ENCODE data around the gene CBR3.
"Not testable (repeated sequence)": the region's sequence is repeated elsewhere in the genome, so short reads cannot be mapped to it uniquely, and the experiment has no call there.

CBR3 gene

DNA sequence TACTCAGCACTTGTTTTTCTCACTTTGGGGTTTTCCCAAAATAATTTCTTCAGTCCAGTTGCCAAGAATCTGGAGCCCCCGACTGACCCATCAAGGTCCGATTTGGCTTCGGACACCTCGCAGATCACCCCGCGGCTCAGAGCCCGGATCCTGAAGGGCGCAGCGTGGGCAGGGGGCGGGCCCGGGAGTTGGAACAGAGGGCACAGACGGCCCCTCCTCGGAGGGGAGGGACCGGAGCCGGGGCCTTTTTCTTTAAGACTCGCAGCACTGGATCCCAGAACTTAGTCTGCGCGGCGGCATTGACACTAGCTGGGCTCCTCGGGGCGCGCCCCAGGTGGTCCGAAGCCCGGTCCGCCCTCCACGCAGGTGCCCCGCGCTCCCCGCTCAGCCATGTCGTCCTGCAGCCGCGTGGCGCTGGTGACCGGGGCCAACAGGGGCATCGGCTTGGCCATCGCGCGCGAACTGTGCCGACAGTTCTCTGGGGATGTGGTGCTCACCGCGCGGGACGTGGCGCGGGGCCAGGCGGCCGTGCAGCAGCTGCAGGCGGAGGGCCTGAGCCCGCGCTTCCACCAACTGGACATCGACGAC lies at the start of gene CBR3:
CBR3 (plus strand) TSS at position 277 of the 588 bp plus-strand sequence; CDS start at position 391, 114 bp downstream.
- DNase-seq (ENCODE audit: low spot score) = peak; percentile 79

DNA sequence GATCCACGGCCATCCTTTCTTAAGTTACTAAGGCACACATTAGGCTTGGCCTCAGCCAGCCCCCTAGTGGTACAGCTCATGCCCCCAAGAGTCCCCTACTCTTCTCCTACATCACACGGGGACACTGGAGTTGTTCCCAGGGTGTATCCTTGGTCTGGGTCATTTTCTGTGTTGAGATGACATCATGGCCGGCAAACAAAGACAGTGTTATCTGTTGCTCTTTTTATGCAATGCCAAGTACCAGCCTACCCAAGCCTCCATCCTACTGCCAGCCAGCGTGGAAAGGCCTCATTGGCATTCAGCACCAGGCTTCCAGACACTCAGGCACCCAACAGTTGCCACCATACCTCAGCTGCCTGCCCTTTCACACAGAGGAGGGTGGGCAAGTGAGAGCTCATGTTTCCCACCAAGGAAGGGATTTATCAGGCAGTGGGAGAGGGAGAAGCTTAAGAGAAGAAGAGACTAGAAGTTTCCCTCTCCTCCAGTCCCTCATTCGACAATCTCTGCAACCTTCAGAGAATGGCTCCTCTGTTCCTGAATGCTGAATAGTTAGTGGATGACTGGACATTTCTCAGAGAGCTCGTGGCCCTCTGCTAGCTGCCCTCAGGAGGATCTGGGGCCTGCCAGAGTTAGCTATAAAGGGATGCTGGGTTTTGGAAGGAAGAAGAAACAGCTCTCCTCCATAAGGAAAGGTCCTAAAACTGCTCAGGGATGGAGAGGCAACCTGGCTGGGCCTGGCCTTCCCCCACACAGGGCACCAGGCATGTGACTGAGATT lies 47.3 kb upstream of the CBR3 start:
- no peak for DNase-seq (ENCODE audit: low spot score)

DNA sequence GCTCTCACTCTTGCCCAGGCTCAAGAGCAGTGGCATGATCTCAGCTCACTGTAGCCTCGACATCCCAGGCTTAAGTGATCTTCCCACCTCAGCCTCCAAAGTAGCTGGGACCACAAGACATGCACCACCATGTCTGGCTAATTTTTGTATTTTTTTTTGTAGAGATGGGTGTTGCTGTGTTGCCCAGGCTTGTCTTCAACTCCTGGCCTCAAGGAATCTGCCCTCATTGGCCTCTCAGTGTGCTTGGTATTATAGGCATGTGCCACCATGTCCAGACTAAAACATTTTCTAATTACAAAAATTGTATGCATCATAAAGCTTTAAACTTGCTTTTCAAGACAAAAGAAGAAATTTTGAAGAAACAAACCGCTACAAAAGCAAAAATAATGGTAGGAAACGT lies 44.9 kb upstream of the CBR3 start:
- no peak for DNase-seq (ENCODE audit: low spot score)

DNA sequence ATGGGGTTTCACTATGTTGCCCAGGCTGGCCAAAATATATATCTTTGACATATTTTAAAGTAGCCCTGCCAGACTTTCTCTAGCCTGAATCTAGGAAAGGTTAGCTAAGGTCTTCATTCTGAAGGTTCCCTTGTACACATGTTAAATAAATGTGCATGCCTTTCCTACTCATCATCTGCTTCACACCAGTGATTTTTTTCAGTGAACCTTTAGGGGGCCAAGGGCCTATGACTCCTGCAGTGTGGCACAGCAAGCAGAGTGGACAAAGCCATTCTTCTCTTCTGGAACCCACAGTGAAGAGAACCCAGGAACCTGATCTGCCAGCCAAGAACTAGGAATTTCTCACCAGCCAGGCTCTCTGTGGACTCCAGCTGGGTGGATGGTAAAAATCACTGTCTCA lies 42.2 kb upstream of the CBR3 start:
- no peak for DNase-seq (ENCODE audit: low spot score)

DNA sequence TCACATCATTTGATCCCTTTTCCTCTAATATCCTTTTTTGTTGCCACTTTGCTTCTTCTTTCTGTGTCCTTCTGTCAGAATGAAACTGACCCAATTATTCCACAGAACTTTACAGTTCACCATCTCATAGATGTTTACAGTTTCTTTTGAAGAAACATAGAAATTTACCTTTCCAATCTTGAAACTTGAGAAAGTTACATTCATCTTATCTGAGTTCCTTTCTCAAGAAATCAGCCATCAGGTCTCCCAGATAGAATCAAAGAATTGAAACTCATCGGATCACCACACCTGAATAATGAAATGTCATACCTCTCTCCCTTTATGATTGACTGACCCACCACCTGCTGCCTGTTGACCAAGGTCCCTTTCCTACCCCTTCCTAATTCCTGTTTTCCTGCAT lies 41.4 kb upstream of the CBR3 start:
- DNase-seq (ENCODE audit: low spot score) = no peak

DNA sequence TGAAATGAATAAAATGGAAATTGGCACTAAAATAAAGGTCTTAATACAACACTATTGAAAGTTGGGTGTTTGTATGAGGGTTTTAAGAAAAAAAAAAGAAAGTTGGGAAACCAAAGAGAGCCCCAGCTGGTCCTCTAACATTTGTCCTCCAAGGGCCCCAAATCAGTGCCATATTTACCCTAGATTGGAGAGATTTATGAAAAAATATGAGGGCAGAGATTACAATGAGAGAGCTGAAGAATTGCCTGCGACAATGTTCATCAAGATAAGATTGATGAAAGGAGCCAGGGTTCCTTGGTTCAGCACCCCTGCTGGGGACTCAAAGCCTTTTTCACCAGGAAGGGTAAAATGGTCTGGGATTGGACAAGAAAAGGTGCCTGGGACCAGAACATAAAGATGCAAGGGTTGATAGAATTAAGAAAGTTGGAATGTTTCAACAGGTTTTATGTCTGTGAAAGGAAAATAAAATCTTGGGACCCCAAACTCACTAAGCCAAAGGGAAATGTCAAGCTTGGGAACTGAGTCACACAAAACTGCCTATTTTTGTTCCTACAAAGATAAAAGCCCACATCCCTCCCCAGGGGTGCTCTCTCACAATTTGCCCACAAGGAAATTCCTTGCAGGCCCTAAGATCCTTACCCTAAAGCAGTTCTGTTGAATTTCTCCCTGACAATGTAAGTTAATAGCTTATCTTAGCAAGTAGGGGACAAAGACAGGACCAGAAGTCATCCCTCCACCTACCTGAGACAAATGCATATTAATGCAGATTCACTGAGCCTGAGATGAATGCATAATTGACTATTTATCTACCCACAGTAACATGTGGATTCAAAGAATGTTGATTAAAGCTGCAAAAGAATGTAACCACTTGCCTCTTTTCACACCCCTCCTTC lies 38.2 kb upstream of the CBR3 start:
- no peak for DNase-seq (ENCODE audit: low spot score)

DNA sequence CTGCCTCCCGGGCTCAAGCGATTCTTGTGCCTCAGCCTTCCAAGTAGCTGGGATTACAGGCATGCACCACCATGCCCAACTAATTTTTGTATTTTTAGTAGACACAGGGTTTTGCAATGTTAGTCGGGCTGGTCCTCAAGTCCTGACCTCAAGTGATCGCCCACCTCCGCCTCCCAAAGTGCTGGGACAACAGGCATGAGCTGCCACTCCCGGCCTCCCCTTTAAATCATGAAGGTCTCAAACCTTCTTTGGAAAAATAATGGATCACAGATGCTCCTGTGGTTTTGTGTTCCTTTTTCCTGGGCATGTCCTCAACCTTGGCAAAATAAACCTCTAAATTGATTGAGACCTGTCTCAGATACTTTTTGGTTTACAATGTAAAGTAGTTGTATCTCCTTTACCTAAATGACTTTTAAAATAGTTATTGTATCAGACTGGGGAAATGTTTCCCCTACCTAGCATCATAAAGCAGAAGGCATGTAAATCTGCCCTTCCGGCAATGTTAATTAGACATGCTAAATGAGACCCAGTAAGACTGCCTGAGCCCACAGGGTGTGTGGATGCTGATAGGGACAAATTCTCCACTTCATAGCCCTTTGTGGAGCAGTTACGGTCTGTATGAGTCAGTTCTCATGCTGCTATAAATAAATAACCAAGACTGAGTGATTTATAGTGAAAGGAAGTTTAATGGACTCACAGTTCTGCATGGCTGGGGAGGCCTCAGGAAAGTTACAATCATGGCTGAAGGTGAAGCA lies 37.3 kb upstream of the CBR3 start:
- DNase-seq (ENCODE audit: low spot score) = no peak

DNA sequence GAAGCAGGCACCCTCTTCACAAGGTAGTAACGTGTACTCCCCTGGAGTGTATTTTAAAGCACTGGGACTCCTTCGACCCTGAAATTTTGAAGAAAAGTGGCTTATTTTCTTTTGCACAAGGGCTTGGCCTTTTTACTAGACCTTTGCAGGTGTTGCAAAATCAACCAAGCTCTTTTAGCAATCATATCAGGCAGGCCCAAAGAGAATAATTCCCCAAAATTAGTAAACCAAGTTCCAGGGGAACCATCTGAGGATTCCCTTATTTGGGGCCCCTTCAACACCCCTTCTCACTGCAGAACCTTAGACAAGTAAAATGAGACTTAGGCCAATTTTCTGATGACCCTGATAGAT lies 36.7 kb upstream of the CBR3 start:
- no peak for DNase-seq (ENCODE audit: low spot score)

DNA sequence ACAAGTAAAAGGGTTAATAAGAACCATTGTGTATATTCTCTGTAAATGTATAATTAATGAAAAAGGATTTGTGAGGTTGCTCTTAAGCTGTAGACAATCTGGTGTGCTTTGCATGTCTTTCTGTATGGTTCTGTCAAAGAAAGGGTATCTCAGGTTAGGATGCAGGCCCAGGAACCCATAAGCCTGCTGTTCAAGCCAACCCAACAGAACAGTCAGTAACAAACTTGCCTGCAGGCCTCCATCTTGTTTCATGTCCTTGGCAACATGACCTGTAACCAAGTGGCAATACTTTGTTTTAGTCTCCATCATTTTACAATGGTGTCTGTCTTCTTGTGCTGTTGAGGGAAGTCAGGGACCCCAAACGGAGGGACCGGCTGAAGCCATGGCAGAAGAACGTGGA lies 35.9 kb upstream of the CBR3 start:
- DNase-seq (ENCODE audit: low spot score) = no peak

DNA sequence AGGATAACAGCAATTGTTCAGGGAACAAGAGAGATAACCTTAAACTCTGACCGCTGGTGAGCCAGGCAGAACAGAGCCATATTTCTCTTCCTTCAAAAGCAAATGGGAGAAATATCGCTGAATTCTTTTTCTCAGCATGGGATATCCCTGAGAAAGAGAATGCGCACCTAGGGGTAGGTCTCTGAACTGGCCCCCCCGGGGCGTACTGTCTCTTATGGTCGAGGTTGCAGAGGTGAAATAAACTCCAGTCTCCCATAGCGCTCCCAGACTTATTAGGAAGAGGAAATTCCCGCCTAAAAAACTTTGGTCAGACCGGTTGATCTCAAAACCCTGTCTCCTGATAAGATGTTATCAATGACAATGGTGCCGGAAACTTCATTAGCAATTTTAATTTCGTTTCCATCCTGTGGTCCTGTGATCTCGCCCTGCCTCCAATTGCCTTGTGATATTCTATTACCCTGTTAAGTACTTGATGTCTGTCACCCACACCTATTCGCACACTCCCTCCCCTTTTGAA lies 35.1 kb upstream of the CBR3 start:
- DNase-seq (ENCODE audit: low spot score) = not testable (repeated sequence)

DNA sequence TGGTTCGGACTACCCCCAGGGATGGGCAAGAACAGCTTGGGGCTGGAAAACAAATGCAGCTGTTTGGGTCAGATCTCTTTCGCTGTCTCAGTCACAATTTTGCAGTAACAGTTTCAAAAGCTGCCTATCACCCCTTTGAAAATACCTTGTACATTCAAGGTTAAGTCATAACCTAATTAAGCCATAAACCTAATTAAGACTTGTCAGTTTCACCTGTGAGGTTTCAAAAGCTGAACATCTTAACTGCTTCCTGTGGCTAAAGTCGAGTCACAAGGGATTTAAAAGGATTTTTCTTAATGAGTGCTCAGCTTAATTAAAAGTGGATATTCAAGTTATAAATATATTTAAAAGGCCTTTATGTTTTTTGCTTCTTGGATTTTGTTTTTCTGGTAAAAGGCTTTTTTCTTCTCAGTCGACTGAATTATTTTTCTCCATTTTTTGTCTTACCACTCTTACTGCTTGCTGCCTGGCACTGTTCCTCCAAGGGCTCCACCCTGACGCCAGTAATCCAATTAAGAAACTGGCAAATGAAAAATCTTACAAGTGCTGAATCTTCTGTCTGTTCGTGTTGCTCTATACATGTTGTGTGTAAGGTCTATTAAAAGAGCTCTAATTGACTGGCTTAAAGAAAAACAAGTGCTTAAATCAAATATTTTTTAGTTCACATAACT lies 33.8 kb upstream of the CBR3 start:
- DNase-seq (ENCODE audit: low spot score) = no peak

DNA sequence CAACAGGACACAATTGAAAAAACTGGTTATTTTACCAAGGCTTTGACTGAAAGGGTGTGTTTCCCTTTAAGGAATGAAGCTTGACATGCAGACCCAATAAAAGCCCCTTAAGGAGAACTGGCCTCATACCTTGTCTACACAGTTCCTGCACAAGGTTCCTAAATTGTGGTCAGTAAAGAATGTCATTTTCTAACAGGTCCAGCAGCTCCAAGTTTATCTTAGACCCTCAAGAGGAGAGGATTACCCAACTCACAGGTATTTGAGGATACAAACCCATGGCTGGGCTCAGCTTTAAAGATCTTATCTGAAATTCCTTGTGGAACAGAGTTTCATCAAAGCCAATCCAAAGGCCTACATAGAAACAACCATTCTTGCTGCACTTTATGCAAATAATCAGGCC lies 31.4 kb upstream of the CBR3 start:
- no peak for DNase-seq (ENCODE audit: low spot score)

DNA sequence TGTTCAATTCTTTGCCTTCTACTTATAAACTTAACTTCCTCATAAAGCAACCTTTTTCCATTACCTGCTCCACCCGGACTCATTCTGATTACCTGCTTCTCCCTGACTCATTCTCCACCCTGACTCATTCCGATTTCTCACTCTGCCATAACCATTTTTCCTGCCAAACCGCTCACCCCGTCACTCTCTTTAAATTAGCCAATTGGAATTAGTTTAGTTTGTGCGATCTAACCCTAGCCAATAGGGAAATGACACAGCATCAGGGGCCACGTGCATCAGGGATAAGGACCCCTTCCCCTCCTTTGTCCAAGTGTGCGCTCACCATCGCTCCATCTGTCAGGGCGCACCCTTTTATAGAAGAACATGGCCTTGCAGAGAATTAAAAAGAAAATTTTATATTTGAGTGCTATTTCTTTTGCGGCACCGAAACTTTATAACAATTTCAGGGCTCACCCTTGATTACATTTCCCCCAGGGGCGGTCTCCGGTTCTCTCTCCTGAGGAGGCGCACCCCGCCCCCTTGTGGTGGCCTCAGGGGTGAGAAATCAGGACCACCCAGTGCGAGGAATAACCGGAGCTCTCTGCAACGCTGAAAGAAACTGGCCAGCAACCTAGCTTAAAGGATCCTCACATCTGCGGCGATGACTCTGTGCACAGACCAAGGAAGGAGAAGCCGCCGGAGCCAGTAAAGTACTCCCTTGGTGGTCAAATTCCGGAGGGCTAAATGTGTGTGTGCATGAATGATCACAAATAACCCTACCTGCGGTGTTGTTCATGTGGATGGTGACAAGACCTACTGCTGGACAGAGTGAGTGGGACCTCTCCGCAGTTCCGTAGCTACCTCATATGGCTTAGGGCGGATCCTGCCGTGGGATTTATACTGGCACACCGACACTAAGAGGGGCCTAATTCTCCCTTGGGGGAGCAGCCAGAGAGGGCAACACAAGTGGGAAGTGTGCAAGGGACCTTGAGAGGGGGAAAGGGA lies 30.3 kb upstream of the CBR3 start:
- DNase-seq (ENCODE audit: low spot score) = no peak

DNA sequence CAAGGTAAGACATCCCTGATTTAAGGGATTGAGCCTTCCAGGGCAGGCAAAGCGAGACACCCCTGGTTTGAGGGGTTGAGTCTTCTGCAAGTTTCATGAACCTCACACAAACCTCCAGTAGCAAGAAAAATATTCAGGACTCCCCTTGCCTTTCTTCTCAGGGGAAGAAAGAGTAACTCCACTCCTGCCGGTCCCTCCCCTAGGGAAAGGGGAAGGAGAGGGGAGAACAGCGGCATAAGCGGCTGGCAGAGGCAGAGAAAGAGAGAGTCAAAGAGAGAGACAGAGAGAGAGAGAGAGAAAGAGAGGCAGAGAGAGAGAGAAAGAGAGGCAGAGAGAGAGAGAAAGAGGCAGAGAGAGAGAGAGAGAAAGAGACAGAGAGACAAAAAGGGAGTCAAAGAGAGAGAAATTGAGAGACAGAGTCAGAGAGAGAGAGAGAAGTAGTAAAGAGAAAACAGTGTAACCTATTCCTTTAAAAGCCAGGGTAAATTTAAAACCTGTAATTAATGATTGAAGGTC lies 29.5 kb upstream of the CBR3 start:
- no peak for DNase-seq (ENCODE audit: low spot score)

DNA sequence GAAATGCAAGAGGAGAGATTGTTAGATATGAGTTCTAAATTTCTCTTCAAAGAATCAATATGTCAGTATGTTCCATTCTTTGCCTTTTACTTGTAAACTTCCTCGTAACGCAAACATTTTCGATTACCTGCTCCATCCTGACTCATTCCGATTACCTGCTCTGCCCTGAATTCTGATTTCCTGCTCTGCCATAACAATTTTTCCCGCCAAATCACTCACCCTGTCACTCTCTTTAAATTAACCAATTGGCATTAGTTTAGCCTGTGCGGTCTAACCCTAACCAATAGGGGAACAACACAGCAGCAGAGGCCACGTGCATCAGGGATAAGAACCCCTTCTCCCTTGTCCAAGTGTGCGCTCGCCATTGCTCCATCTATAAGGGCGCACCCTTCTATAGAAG lies 25.0 kb upstream of the CBR3 start:
- no peak for DNase-seq (ENCODE audit: low spot score)

DNA sequence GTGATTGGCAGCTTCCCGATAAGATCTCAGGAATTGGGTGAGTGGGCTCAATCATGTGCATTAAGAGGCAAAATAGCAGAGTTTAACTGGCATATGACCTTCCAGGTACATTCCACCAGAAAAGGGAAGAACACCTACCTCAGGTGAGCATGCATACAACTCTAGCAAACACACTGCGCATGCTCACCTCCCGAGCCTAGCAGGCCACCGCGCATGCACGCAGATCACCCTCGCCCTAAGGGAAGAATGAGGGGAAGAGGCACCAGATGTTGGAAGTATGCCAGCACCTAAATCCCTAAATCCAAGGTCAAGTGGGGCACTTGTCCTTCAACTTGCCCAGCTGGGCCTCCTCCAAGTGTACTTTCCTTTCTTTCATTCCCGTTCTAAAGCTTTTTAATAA lies 23.6 kb upstream of the CBR3 start:
- DNase-seq (ENCODE audit: low spot score) = no peak

DNA sequence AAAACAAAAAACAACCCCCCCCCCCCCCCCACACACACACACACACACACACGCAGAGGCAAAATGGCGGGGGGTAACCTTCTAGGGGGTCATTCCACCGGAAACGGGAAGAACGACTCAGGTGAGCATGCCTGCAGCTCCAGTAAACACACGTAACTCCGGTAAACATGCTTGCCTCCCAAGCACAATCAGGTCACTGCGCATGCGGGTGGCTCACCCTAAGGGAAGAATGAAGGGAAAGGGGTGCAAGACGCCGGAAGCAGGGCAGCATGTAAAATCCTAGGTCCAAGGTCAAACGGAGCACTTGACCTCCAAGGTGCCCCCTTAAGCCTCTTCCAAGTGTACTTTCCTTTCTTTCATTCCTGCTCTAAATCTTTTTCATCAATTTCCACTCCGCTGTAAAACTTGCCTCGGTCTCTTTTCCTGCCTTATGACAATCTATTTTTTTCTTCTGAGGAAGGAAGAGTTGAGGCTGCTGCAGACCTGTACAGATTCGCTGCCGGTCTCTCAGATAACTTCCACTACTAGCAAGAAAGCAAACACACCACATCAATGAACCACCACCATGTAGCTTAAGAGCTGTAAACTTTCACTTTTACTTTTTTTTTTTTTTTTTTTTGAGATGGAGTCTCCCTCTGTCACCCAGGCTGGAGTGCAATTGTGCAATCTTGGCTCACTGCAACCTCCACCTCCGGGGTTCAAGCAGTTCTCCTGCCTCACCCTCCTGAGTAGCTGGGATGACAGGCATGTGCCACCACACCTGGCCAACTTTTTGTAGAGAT lies 21.0 kb upstream of the CBR3 start:
- DNase-seq (ENCODE audit: low spot score) = no peak

DNA sequence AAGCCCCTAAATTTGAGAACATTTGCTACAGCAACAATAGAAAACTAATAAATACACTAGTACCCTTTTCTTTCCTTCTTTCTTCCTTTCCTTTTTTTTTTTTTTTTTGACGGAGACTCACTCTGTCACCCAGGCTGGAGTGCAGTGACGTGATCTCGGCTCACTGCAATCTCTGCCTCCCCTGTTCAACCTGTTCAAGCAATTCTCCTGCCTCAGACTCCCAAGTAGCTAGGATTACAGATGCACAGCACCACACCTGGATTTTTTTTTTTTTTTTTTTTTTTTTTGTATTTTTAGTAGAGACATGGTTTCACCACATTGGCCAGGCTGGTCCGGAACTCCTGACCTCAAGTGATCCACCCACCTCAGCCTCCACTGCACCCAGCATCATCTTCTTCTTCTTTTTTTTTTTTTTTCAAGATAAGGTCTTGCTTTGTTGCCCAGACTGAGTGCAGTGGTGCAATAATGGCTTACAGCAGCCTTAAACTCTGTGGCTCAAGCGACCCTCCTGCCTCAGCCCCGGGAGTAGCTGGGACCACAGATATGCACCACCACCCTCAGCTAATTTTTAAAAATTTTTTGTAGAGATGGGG lies 19.6 kb upstream of the CBR3 start:
- no peak for DNase-seq (ENCODE audit: low spot score)

DNA sequence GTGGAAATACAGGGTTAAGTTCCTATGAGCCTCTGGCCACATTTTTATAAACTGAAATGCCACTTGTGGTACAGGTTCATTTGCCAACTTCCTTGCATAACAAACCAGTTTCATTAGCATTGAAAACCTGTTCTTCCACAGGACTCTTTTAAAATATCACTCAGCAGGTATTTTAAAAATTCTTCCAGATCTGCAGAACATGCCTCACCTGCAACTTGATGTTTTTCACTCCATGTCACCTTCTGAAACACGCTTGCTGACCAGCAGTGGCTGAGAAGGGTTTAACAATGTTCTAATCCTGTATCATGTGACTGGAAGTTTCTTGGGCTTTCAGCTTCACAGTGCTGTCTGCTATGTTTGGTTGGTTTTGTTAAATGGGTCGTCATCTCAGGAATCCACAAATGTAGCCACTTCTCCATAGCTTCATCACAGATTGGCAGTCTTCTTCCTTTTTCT lies 17.6 kb upstream of the CBR3 start:
- DNase-seq (ENCODE audit: low spot score) = no peak

Data from AG08396 (cell line).